HG02588 (cell line): ENCODE measurements around the gene NR2F6.

ENCODE experiments used
- ATAC-seq: cut with Tn5 transposase; IDR thresholded peaks from one replicate; pipeline ENCODE4 v1.9.1; 2021; ENCODE audit warnings: mild to moderate bottlenecking, moderate library complexity; ENCODE audit not compliant: unreplicated experiment

Gene NR2F6

GRCh38 chr19:17183271-17183761, 62.4 kb downstream of the NR2F6 start:
- no peak for ATAC-seq
